Endothelial cell of hepatic sinusoid (primary cell): ENCODE data around the gene KRTAP4-1.
"Not testable (repeated sequence)": the region's sequence is repeated elsewhere in the genome, so short reads cannot be mapped to it uniquely, and the experiment has no call there.

ENCODE experiments used
- in situ Hi-C: cut with HindIII; loops from 2 replicates; pipeline ENCODE4 v1.10.0; 2017; ENCODE audit warnings: low sequenced_read_pairs

KRTAP4-1 gene

GRCh38 chr17:41176744-41177387 lies 7.8 kb downstream of the KRTAP4-1 start:
- in situ Hi-C loops, result no loop called here

GRCh38 chr17:41171886-41172285 lies 12.8 kb downstream of the KRTAP4-1 start:
- in situ Hi-C loops, result no loop called here

- in situ Hi-C loops, result no loop called here
Measured at GRCh38 chr17:41168121-41168520, 16.6 kb downstream of the KRTAP4-1 start, which contains the start of gene KRTAP4-3. Gene KRTAP4-3, minus strand, starts transcription at chr17:41168221. Its CDS starts 49 bp downstream, at chr17:41168172.

GRCh38 chr17:41167561-41167960 lies 17.1 kb downstream of the KRTAP4-1 start:
- in situ Hi-C loops, result no loop called here

GRCh38 chr17:41163828-41164227 lies 20.9 kb downstream of the KRTAP4-1 start:
- in situ Hi-C loops, result no loop called here

- in situ Hi-C loops, result no loop called here
Measured at GRCh38 chr17:41160648-41161047, 24.1 kb downstream of the KRTAP4-1 start, which contains the start of gene KRTAP4-4. Gene KRTAP4-4, minus strand, starts transcription at chr17:41160748. Its CDS starts 57 bp downstream, at chr17:41160691.

GRCh38 chr17:41160190-41160589 lies 24.5 kb downstream of the KRTAP4-1 start:
- in situ Hi-C loops, result not testable (repeated sequence)

- in situ Hi-C loops, result no loop called here
Measured at GRCh38 chr17:41153856-41154255, 30.9 kb downstream of the KRTAP4-1 start.

- in situ Hi-C loops, result no loop called here
Measured at GRCh38 chr17:41151525-41151924, 33.2 kb downstream of the KRTAP4-1 start.

- in situ Hi-C loops, result no loop called here
Measured at GRCh38 chr17:41150026-41150425, 34.7 kb downstream of the KRTAP4-1 start.

- in situ Hi-C loops, result no loop called here
Measured at GRCh38 chr17:41149652-41149985, 35.1 kb downstream of the KRTAP4-1 start, which contains the start of gene KRTAP4-5. Gene KRTAP4-5, minus strand, starts transcription at chr17:41149825. Its CDS starts 58 bp downstream, at chr17:41149767.

GRCh38 chr17:41148971-41149651 lies 35.6 kb downstream of the KRTAP4-1 start:
- in situ Hi-C loops, result not testable (repeated sequence)

- in situ Hi-C loops, result no loop called here
Measured at GRCh38 chr17:41147531-41148204, 37.0 kb downstream of the KRTAP4-1 start.

GRCh38 chr17:41145261-41145660 lies 39.5 kb downstream of the KRTAP4-1 start:
- in situ Hi-C loops, result no loop called here

- in situ Hi-C loops, result no loop called here
Measured at GRCh38 chr17:41144846-41145245, 39.9 kb downstream of the KRTAP4-1 start.

GRCh38 chr17:41141361-41141760 lies 43.4 kb downstream of the KRTAP4-1 start:
- in situ Hi-C loops, result no loop called here

GRCh38 chr17:41140360-41141131 lies 44.2 kb downstream of the KRTAP4-1 start, which contains the start of gene KRTAP4-6:
Gene KRTAP4-6, minus strand, starts transcription at chr17:41140544. Its CDS starts 57 bp downstream, at chr17:41140487.
- in situ Hi-C loops, result no loop called here

GRCh38 chr17:41139865-41140264 lies 44.8 kb downstream of the KRTAP4-1 start:
- in situ Hi-C loops, result not testable (repeated sequence)
